Measurements from ENCODE around the gene PTPRA.
"Not testable (repeated sequence)": the region's sequence is repeated elsewhere in the genome, so short reads cannot be mapped to it uniquely, and the experiment has no call there.

Gene PTPRA

DNA sequence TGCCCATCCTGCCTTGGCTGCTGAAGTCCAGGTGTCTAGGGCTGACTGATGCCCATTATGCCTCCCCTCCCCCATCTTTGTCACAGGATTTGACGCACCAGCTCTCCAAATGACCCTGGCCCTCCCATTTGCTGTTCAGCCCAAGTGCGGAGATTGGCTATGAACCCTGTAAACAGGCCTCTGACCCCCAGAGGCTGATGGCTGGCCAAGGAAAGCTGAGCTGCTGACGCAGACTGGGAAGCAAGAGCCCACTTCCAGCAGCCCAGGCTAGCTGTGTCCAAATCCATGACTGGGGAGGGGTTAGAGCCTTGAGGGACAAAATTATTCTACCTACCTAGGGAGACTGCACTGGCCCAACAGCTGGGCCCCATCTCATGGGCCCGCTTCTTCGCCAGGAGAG is 169.3 kb downstream of the PTPRA start:
- DNase-seq (ENCODE audit: low read depth in 3 of 3): no peak

DNA sequence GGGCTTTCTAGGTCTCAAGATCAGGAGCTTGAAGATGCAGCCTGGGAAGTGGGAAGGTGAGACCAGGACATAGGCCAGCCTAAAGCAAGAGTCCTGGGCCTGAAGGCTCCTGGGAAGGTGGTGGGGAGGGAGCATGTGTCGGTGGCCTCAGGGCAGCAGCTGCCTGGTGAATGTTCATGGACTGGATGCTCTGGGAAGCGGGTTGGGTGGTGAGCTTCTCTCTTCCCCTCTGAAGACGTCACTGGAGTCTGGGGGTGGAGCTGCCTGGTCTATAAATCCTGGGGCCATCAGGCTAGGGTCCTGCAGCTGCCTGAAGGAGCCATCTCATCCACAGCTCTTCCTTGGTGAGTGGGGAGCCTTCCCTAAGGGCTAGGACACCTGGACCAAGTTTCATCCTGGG is 170.0 kb downstream of the PTPRA start, which contains the start of gene GNRH2:
Gene GNRH2, plus strand, starts transcription at position 301 of the 400 bp plus-strand sequence. CDS start 793 bp downstream, outside the sequence.
- DNase-seq (ENCODE audit: low read depth in 3 of 3): no peak

DNA sequence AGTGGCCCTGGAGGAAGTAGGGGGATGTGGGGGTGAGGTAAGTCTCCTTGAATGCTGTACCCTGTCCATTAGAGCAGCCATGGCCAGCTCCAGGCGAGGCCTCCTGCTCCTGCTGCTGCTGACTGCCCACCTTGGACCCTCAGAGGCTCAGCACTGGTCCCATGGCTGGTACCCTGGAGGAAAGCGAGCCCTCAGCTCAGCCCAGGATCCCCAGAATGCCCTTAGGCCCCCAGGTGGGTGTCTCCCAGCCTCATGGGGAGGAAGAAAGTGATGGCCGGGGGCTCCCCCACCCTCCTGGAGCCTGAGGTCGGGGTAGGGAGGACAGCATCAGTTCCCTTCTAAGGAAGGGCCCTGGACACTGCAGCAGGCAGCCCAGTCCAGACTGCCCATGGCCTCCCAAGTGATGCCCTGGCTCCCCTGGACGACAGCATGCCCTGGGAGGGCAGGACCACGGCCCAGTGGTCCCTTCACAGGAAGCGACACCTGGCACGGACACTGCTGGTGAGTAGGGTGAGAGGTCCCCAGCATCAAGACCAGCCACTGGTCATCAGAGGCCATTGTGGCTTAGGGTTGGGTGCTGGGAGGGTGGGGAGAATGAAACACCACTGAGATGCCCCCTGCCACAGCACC is 171.2 kb downstream of the PTPRA start:
- no peak for DNase-seq (ENCODE audit: low read depth in 3 of 3)

DNA sequence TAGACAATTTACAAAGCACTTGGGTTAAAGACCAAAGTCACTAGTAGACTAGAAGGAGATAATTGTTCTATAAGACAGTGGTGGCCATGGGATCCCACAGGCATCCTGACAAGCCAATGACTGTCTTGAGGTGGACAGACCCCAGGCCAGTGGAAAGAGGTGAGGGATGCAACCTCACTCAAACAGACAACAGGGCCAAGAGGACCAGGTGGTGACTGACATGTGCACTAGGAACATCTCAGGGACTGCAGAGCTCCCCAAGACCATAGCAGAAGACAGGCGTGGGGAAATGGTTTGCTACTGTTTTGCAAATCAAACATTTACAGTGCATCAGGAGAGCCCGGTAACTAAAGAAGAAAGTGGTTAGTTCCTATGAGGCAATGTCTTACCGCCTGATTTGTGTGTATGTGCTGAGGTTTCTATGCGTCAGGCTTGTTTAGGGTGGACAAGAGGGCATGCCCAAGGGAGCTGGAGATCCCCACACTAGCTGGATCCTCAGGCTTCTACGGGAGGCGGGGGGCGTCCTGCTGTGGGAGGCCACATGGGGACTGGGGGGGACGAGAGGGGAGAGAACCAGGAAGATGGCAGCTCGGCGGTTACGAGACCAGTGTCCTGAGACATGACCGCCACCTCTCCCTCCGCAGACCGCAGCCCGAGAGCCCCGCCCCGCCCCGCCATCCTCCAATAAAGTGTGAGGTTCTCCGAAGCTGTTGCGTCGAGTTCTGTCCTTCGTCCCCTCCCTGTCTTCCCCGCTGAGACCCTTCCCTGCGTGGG is 171.9 kb downstream of the PTPRA start:
- peak in 1 of 3 experiments; percentile 68 for DNase-seq (ENCODE audit: low read depth in 3 of 3)

DNA sequence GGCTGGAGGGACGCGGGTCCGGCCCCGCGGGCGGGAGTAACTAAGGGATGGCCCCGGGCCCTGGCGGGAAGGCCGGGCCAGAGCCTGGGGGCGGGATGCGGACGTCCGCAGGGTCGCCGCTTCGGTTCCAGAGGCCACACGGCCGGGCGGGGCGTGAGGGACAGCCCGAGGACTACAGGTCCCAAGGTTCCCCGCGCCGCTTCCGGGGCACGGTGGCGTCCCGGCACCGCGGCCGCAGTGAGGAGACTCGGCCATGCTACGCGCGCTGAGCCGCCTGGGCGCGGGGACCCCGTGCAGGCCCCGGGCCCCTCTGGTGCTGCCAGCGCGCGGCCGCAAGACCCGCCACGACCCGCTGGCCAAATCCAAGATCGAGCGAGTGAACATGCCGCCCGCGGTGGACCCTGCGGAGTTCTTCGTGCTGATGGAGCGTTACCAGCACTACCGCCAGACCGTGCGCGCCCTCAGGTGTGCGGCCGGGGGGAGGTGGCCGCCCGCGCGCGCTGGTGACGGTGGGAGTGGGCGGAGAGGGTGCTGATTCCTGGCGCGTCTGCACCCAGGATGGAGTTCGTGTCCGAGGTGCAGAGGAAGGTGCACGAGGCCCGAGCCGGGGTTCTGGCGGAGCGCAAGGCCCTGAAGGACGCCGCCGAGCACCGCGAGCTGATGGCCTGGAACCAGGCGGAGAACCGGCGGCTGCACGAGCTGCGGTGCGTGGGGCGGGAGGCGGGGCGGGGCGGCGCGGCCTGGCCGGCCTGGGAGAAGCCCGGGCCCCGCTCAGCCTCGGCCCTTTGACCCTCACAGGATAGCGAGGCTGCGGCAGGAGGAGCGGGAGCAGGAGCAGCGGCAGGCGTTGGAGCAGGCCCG is 172.8 kb downstream of the PTPRA start, which contains the start of gene MRPS26:
Gene MRPS26, plus strand, starts transcription at position 237 of the 861 bp plus-strand sequence. Its CDS starts 17 bp downstream, at position 254.
- DNase-seq (ENCODE audit: low read depth in 3 of 3): peak; percentile 67 to 83 (median 72)

DNA sequence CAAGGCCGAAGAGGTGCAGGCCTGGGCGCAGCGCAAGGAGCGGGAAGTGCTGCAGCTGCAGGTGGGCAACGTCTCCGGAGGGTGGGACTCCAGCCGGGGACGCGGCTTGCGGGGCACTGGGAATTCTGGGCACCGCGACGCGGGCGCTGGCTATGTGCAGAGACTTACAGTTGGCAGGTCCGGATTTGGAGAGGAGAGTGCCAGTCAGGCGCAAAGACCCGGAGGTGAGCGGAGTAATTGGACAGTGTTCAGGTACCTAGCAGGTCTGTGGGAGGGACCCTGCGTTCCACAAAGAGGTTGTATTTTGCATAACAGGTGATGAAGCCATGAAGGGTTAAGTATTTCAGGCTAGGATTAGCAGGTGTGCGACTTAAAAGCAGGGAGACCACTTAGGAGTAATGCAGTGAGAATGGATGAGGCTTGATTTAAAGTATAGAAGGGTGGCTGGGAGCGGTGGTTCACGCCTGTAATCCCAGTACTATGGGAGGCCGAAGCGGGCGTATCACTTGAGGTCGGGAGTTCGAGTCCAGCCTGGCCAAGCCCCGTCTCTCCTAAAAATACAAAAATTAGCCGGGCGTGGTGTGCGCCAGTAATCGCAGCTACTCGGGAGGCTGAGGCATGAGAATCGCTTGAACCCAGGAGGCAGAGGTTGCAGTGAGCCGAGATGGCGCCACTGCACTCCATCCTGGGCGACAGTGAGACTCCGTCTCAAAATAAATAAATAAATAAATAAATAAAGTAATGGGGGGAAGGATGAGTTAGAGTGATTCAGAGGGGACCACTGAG is 173.6 kb downstream of the PTPRA start:
- DNase-seq (ENCODE audit: low read depth in 3 of 3): no peak

DNA sequence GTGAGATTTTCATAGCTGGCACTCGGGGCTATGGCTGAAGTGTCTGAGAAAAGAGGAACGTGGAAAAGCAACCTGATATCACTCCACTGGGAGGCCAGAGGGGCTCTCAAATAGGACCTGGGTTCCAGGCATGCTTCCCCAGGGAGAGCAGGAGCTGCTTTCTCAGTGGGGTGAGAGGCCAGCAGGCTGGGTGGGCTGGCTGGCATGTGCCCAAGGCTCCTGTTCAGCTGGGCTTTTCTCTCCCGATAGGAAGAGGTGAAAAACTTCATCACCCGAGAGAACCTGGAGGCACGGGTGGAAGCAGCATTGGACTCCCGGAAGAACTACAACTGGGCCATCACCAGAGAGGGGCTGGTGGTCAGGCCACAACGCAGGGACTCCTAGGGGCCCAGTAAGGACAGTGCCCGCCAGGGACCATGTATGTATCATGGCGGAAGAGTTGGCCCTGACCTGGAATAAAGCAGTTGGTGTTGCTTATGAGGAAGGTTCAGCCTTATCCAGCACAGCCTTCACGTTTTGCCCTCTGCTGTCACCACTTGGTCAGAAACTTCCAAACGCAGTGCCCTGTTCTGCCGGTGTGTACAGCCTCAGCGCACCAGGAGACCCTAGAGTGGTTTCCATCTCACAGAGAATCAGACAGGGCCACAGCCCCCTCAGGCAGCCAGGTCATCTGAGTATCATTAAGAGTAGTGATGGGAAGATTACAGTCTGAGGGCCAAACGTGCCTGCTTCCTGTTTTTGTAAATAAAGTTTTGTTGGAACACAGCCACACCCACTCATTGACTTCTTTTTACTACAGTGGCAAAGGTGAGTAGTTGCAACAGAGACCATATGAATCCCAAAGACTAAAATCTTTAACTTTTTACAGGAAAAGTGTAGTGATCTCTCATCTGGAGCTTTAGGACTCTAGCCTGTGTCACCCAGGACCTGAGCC is 174.5 kb downstream of the PTPRA start:
- DNase-seq (ENCODE audit: low read depth in 3 of 3): no peak

DNA sequence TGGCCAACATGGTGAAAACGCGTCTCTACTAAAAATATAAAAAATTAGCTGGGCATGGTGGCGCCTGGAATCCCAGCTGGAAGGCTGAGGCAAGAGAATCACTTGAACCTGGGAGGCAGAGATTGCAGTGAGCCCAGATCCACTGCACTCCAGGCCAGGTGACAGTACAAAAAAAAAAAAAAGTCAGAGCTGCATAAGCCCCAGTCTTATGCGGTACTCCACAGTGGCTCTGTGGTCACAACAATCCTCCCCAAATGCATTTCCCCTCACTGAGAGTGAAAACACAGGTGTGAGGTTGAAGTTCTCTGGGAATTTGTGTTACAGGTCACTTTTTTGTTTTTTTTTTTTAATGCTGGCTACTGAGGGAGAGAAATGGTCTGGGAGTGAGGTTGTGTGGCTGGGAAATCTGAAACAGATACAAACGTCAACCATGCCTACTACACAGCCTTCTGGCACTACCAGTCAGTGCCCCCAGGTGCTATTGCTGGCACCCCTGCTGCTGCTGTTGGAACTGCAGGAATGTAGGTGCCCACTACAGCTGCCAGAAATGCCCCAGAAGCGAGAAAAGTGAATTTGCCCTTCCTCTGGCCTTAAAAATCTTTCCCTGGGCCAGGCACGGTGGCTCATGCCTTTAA is 178.2 kb downstream of the PTPRA start:
- DNase-seq (ENCODE audit: low read depth in 3 of 3): no peak

DNA sequence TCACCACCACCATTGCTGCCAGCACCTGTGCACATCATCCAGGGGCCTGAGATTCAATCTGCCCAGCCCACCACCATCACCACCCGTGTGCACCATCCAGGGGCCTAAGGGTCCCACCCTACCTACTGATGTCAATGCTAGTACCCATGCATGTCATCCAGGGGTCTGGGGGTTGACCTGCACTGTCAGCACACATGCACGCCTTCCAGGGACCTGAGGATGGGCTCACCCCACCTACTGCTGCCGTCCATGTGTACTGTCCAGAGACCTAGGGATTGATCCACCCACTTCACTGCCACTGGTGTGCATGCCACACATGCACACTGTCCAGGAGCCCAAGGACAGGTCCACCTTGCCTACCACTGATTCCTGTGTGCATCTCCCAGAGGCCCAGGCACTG is 186.2 kb downstream of the PTPRA start:
- DNase-seq (ENCODE audit: low read depth in 3 of 3): no peak

DNA sequence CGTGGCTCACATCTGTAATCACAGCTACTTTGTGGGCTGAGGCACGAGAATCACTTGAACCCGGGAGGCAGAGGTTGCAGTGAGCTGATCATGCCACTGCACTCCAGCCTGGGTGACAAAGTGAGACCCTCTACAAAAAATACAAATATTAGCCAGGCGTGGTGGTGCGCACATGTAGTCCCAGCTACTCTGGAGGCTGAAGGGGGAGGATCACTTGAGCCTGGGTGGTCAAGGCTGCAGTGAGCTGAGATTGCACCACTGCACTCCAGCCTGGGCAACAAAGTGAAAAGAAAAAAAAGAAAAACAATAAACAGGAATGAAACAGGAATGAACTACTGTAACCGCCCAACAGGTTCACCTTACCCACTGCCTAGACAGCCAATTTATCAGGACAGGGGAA is 190.8 kb downstream of the PTPRA start:
- DNase-seq (ENCODE audit: low read depth in 3 of 3): not testable (repeated sequence)

DNA sequence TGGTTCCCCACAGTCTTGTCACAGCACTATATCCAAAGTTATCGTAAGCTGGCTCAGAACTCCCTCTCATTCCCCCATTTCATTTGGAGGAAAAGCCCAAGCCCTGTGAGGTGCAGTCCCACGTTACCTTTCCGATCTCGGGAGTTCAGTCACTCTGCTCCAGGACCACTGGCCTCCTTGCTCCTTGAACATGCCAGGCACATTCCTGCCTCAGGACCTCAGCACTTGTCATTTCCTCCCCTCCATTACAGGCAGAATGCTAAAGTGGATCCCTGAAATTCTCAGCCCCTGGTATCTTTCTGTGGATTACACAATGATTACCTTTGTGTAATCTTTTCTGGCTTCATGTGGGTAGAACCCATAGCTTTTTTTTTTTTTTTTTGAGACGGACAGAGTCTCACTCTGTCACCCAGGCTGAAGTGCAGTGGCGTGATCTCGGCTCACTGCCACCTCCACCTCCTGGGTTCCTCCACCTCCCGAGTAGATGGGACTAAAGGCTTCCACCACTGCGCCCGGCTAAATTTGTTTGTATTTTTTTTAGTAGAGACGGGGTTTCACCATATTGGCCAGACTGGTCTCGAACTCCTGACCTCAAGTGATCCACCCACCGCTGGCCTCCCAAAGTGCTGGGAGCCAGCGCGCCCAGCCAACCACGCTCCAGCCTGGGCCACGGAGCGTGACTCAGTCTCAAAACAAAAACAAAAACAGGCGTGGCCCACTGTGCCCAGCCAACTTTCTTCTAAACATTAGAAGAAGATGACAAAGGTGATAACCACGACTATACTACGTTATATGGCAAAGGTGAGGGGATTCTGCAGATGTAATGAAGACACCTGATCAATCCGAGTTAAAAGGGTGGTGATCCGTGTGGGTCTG is 194.1 kb downstream of the PTPRA start:
- no peak for DNase-seq (ENCODE audit: low read depth in 3 of 3)

DNA sequence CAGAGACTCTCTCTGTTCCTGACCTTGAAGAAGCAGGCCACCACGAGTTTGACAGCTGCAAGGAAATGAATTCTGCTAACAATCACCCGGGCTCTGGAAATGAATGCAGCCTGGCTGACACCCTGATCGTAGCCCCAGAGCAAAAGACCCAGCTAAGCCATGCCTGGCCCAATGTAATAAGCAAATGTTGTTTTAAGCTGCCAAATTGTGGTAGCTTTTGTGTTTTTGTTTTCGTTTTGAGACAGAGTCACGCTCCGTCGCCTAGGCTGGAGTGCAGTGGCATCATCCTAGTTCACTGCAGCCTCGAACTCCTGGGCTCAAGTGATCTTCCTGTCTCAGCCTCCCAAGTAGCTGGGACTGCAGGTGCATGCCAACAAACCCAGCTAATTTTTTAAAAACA is 194.8 kb downstream of the PTPRA start:
- no peak for DNase-seq (ENCODE audit: low read depth in 3 of 3)

DNA sequence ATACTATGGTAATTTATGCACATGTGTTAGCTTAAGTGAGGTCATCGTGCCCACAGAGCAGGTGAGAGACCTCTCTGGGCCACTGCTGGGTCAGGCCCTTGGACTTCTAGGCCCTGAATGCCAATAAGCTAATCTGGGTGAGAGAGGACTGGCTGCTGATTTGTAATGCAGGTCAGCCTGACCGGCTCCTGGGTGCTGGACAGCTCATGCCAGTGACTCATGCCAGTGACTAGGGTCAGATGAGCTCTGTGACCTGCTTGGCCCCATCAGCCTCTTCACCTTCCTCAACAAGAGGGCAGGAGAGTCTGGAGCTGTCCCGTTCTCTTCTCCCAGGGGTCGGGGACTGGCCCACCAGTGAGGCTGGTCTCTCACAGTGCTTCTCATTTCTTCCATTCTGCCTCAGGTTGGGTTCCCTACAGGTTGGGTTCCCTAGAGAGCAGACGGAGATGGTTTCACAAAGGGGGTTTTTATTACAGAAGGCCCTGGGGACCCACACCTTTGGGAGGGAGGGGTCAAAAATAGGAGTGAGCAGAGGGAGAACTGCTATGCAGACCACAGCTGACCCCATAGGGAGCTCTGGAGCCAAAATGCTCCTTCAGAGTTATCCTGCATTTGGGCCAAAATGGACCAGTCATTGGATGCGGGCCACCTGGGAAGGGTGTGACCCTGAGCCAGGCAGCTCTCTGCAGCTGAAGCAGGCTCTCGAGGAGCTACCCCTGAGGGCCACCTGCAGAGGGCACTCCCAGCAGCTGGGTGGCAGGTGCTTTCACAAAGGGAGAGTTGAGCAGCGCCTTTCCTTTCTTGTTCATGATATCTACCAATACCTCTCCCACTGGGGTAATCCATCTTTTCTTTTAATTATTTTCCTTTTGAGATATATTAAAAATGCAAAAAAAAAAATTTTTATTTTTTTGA is 196.0 kb downstream of the PTPRA start:
- no peak for DNase-seq (ENCODE audit: low read depth in 3 of 3)

DNA sequence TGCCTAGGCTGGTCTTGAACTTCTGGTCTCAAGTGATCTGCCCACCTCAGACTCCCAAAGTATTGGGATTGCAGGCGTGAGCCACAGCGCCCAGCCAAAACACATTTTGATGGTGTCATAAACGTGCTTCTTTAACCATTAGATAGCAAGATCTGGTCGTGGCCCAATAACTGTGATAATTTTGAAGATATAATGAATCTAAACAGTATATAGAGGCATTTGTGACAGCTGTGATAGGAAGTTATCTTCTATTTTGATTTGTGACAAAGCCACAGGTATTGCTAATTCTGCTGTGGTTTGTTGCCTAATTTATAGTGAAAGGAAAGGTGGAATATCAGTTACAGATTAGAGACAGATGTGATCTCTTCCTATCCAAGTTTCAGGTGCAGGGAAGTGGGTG is 197.4 kb downstream of the PTPRA start:
- no peak for DNase-seq (ENCODE audit: low read depth in 3 of 3)

DNA sequence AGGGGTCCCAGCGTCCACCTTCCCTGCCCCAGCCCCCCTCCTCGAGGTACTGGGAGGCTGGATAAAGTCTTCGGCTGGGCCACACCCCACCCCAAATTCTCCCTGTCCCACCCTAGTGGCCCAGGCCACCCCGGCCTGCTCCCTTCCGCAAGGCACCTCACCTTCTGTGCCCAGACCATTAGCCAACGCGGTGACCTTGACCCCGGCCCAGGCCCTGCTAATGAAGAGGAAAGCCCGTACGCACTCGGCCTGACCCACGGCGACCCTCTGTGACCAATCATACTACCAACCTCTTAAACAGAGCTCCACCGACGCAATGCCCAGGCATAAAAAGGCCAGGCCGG is 198.0 kb downstream of the PTPRA start:
- no peak for DNase-seq (ENCODE audit: low read depth in 3 of 3)

DNA sequence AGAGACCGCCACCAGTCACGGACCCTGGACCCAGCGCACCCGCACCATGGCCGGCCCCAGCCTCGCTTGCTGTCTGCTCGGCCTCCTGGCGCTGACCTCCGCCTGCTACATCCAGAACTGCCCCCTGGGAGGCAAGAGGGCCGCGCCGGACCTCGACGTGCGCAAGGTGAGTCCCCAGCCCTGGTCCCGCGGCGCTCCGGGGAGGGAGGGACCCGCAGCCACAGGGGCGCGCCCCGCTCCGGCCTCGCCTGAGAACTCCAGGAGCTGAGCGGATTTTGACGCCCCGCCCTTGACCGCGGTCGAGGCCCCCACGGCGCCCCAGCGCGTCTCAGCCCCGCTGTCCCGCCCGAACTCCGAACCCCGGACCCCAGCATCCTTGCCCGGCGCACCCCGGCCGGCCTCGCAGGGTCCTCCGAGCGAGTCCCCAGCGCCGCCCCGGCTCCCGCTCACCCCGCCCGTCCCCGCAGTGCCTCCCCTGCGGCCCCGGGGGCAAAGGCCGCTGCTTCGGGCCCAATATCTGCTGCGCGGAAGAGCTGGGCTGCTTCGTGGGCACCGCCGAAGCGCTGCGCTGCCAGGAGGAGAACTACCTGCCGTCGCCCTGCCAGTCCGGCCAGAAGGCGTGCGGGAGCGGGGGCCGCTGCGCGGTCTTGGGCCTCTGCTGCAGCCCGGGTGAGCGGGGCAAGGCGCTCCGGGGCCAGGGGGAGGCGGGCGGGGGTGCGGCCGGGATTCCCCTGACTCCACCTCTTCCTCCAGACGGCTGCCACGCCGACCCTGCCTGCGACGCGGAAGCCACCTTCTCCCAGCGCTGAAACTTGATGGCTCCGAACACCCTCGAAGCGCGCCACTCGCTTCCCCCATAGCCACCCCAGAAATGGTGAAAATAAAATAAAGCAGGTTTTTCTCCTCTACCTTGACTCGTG is 198.6 kb downstream of the PTPRA start, which contains the start of gene OXT:
Gene OXT, plus strand, starts transcription at position 11 of the 920 bp plus-strand sequence. Its CDS starts 36 bp downstream, at position 47.
- peak; percentile 25 to 73 (median 33) for DNase-seq (ENCODE audit: low read depth in 3 of 3)
